Measurements from ENCODE around the gene KDM6B.

GRCh38 chr17:7849751-7850504 lies 15.9 kb downstream of the KDM6B start:
- TF ChIP-seq LEF1 (IDR thresholded peaks at IDR 0.05; ENCODE audit: borderline replicate concordance): no peak
- no peak for TF ChIP-seq TARDBP (IDR thresholded peaks at IDR 0.05)
- TF ChIP-seq L3MBTL2 (conservative IDR thresholded peaks at IDR 0.05): no peak

Data from HEK293T (cell line).